Sigmoid colon (tissue), 7 donors: ENCODE measurements around the gene S100A5. TPM values are rescaled to one million over a fixed set of nuclear protein-coding genes. Genes with fewer than 3 reads are reported as not detected.

Experiments
- DNase-seq: peaks from one replicate; pipeline ENCODE4 v3.0.0-alpha.2; 2019
- H3K27ac ChIP-seq, 4 donors: fragments of 200-600 bp; sonication (generic); one replicate each; pipeline ENCODE4 v1.5.1; 2016 to 2019; ENCODE audit warnings: mild to moderate bottlenecking in 1 of 4
- H3K27me3 ChIP-seq, 3 donors: fragments of 200-600 bp; sonication (generic); one replicate each; pipeline ENCODE4 v1.5.1; 2019; ENCODE audit warnings: mild to moderate bottlenecking in 1 of 3
- H3K36me3 ChIP-seq, 4 donors: fragments of 200-600 bp; sonication (generic); one replicate each; pipeline ENCODE4 v1.5.1; 2016 to 2019
- H3K4me1 ChIP-seq, 4 donors: fragments of 200-600 bp; sonication (generic); one replicate each; pipeline ENCODE4 v1.5.1; 2017 to 2019
- H3K4me3 ChIP-seq, 4 donors: fragments of 200-600 bp; sonication (generic); one replicate each; pipeline ENCODE4 v1.5.1; 2017 to 2019; ENCODE audit warnings: mild to moderate bottlenecking in 2 of 4, moderate library complexity in 1 of 4
- H3K9me3 ChIP-seq, 4 donors: fragments of 200-600 bp in 3 of 4; sonication (generic) in 3 of 4; one replicate each; pipeline versions ENCODE4 v1.5.1 to v1.6.1; 2013 to 2019
- EP300 ChIP-seq, 4 donors: sonication (generic); formaldehyde crosslinking; IDR thresholded peaks; one replicate each; pipeline ENCODE4 v1.6.1; 2017; ENCODE audit warnings: antibody characterized with exemption in 4 of 4
- POLR2A ChIP-seq, 2 donors: fragments of 450-650 bp; IDR thresholded peaks; one replicate each; pipeline ENCODE4 v1.6.1; 2016; ENCODE audit warnings: antibody characterized with exemption in 2 of 2, mild to moderate bottlenecking in 2 of 2, moderate library complexity in 2 of 2
- POLR2AphosphoS5 ChIP-seq, 4 donors: sonication (generic); formaldehyde crosslinking; IDR thresholded peaks; one replicate each; pipeline ENCODE4 v1.6.1; 2017; ENCODE audit warnings: antibody characterized with exemption in 4 of 4
- WGBS, 2 donors: extraction: QIAGEN DNeasy Blood & Tissue Kit; methylation state at CpG; one replicate each; pipeline ENCODE4 v1.1.7; 2013; 5-methylcytosine and 5-hydroxymethylcytosine counted together
- intact Hi-C: fragments of 100-400 bp; cut with DNase I; formaldehyde crosslinking; loops from one replicate; pipeline ENCODE4 v1.15.1; 2023
- polyA plus RNA-seq, 3 donors: library from polyadenylated mRNA; stranded (reverse); fragments of 200-250 nt; gene quantifications; one replicate each; pipeline ENCODE4 v1.2.3, GENCODE V29; 2013
- total RNA-seq, 4 donors: library from RNA; depleted of rRNA; stranded (reverse); fragments of >200 nt; gene quantifications; one replicate each; pipeline ENCODE4 v1.1.0, GENCODE V29; 2016
- TF ChIP-seq, protein P1 (sequence below), 4 experiments: fragments of 450-650 bp in 3 of 4; fragments of 200-600 bp in 1 of 4; IDR thresholded peaks; one replicate each; pipeline ENCODE4 v1.5.1; 2016 to 2019; ENCODE audit warnings: antibody characterized with exemption in 4 of 4, mild to moderate bottlenecking in 3 of 4, moderate library complexity in 2 of 4
- donor health status: healthy with polysubstance abuse.
- donor health status: Bipolar disorder and iron deficiency.
- donor health status: healthy.

The S100A5 gene
- total and polyA plus RNA-seq, 7 donors, result not detected

DNA sequence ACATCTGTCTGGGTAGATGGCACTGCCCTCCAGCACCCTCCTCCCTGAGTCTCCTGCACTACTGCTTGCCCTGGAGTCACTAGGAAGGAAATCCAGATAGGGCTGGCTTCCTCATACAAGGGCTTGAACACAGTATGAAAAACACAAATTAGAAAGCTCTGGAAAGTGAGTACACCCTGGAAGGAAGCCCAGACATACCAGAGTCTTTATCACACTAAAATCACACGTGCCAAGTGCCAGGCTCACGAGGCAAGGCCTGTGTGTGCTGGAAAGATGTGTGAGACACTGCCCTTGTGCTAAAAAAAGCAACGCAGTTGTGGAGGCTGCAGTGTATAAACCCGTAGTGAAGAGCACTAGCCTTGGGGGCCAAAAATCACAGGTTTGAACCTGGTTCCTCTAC lies 52.0 kb downstream of the S100A5 start:
- Histone ChIP-seq H3K27me3 (no peaks in the 10 kb centered on the region), H3K27ac (peak overlapping the region in 3 of 4 donors; percentile 68 to 84 (median 72)), H3K4me3 (no peak overlapping the region), H3K4me1 (peaks cover 0 to 43% (median 31%) of the 10 kb centered on the region in 4 donors), H3K9me3 (no peaks in the 10 kb centered on the region), H3K36me3 (no peaks in the 10 kb centered on the region)
- intact Hi-C loops, result no loop called here
- TF ChIP-seq, protein P1, sequence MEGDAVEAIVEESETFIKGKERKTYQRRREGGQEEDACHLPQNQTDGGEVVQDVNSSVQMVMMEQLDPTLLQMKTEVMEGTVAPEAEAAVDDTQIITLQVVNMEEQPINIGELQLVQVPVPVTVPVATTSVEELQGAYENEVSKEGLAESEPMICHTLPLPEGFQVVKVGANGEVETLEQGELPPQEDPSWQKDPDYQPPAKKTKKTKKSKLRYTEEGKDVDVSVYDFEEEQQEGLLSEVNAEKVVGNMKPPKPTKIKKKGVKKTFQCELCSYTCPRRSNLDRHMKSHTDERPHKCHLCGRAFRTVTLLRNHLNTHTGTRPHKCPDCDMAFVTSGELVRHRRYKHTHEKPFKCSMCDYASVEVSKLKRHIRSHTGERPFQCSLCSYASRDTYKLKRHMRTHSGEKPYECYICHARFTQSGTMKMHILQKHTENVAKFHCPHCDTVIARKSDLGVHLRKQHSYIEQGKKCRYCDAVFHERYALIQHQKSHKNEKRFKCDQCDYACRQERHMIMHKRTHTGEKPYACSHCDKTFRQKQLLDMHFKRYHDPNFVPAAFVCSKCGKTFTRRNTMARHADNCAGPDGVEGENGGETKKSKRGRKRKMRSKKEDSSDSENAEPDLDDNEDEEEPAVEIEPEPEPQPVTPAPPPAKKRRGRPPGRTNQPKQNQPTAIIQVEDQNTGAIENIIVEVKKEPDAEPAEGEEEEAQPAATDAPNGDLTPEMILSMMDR (IDR thresholded peaks at IDR 0.05), result no peak
- TF ChIP-seq EP300 (IDR thresholded peaks at IDR 0.05), result peak in 1 of 4 donors; percentile 85
- no peak for TF ChIP-seq POLR2A (IDR thresholded peaks at IDR 0.05)
- TF ChIP-seq POLR2AphosphoS5 (IDR thresholded peaks at IDR 0.05), result peak in 2 of 4 donors; percentile 30 to 84
- DNase-seq, result peak; percentile 87
- 41 to 42% methylated on average over 4 of the region's 4 CpGs for WGBS, 2 donors

DNA sequence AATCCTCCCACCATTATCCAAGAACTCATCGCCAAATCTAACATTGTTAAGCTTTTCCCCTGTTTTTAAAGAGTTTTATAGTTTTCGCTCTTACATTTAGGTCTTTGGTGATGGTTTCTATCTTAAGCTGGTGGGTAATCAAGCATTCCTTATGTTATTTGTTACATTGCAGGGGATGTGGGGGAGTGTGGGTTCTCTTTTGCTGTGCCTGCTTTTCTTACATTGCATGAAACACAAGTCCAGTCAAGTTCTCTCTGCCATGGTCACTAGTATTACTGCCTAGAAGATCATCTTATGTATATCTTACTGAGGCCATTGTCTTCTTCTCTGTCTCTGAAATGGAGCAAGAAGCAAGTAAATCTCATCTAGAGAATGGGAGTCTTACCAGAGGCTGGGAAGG lies 53.0 kb downstream of the S100A5 start:
- Histone ChIP-seq H3K9me3 (no peaks in the 10 kb centered on the region), H3K36me3 (no peaks in the 10 kb centered on the region), H3K4me1 (peaks cover 0 to 36% (median 27%) of the 10 kb centered on the region in 4 donors), H3K27me3 (no peaks in the 10 kb centered on the region), H3K4me3 (no peak overlapping the region), H3K27ac (peak overlapping the region in 1 of 4 donors; percentile 84)
- TF ChIP-seq POLR2AphosphoS5 (IDR thresholded peaks at IDR 0.05), result no peak
- TF ChIP-seq, protein P1 (IDR thresholded peaks at IDR 0.05), result no peak
- TF ChIP-seq POLR2A (IDR thresholded peaks at IDR 0.05), result no peak
- no peak for TF ChIP-seq EP300 (IDR thresholded peaks at IDR 0.05)
- DNase-seq, result no peak
- intact Hi-C loops, result no loop called here
- 94 to 97% methylated on average over 2 of the region's 2 CpGs for WGBS, 2 donors

Other genes with a start within 250 kb of the S100A5 start
- gene PGLYRP3, start 228.0 kb downstream of the S100A5 start, total RNA-seq, result not detected
- gene PGLYRP3, start 228.0 kb downstream of the S100A5 start, polyA plus RNA-seq, result under 1 TPM in 1 of 3 donors, not detected in 2; 0.16 TPM
- gene PGLYRP4, start 192.1 kb downstream of the S100A5 start, total RNA-seq, result not detected
- gene PGLYRP4, start 192.1 kb downstream of the S100A5 start, polyA plus RNA-seq, result 1 to 10 TPM in 1 of 3 donors, not detected in 2; 1.1 TPM
- 100 to 1,000 TPM in 3 of 4 donors, 10 to 100 TPM in 1; 73.4 to 943 (median 280) TPM for gene S100A9, start 183.1 kb downstream of the S100A5 start, total RNA-seq
- gene S100A9, start 183.1 kb downstream of the S100A5 start, polyA plus RNA-seq, result 100 to 1,000 TPM; 221 to 449 (median 351) TPM
- not detected for gene S100A12, start 165.3 kb downstream of the S100A5 start, total RNA-seq
- gene S100A12, start 165.3 kb downstream of the S100A5 start, polyA plus RNA-seq, result 10 to 100 TPM in 2 of 3 donors, 1 to 10 TPM in 1; 2.9 to 23.4 (median 20.8) TPM
- gene S100A8, start 149.9 kb downstream of the S100A5 start, total RNA-seq, result 100 to 1,000 TPM in 1 of 4 donors, 10 to 100 TPM in 2, not detected in 1; 14.2 to 103 (median 32.1) TPM
- gene S100A8, start 149.9 kb downstream of the S100A5 start, polyA plus RNA-seq, result 100 to 1,000 TPM in 1 of 3 donors, 10 to 100 TPM in 2; 68.8 to 109 (median 95.7) TPM
- not detected for gene S100A7A, start 124.4 kb downstream of the S100A5 start, total RNA-seq
- not detected for gene S100A7A, start 124.4 kb downstream of the S100A5 start, polyA plus RNA-seq
- gene S100A7, start 80.3 kb downstream of the S100A5 start, total RNA-seq, result not detected
- gene S100A7, start 80.3 kb downstream of the S100A5 start, polyA plus RNA-seq, result not detected
- 1,000 to 10,000 TPM in 1 of 4 donors, 100 to 1,000 TPM in 3; 445 to 1,159 (median 590) TPM for gene S100A6, start 4.9 kb downstream of the S100A5 start, total RNA-seq
- 1,000 to 10,000 TPM; 4,079 to 7,223 (median 4,178) TPM for gene S100A6, start 4.9 kb downstream of the S100A5 start, polyA plus RNA-seq
- gene S100A4, start 4.9 kb upstream of the S100A5 start, total RNA-seq, result 100 to 1,000 TPM; 189 to 486 (median 288) TPM
- 100 to 1,000 TPM; 304 to 499 (median 336) TPM for gene S100A4, start 4.9 kb upstream of the S100A5 start, polyA plus RNA-seq
- 1 to 10 TPM; 1.1 to 4.3 (median 2.2) TPM for gene S100A3, start 8.3 kb upstream of the S100A5 start, total RNA-seq
- 1 to 10 TPM; 1.4 to 3.9 (median 3.6) TPM for gene S100A3, start 8.3 kb upstream of the S100A5 start, polyA plus RNA-seq
- 1 to 10 TPM in 1 of 4 donors, under 1 TPM in 1, not detected in 2; 0.68 to 1.8 TPM for gene S100A2, start 24.9 kb upstream of the S100A5 start, total RNA-seq
- 10 to 100 TPM in 1 of 3 donors, 1 to 10 TPM in 2; 1.8 to 16.2 (median 2.3) TPM for gene S100A2, start 24.9 kb upstream of the S100A5 start, polyA plus RNA-seq
- gene S100A16, start 72.2 kb upstream of the S100A5 start, total RNA-seq, result 10 to 100 TPM; 35.6 to 49.9 (median 39.7) TPM
- 100 to 1,000 TPM; 332 to 492 (median 370) TPM for gene S100A16, start 72.2 kb upstream of the S100A5 start, polyA plus RNA-seq
- 1 to 10 TPM in 1 of 4 donors, under 1 TPM in 1, not detected in 2; 0.82 to 1.8 TPM for gene S100A14, start 75.4 kb upstream of the S100A5 start, total RNA-seq
- 1,000 to 10,000 TPM in 1 of 3 donors, 100 to 1,000 TPM in 2; 789 to 1,144 (median 825) TPM for gene S100A14, start 75.4 kb upstream of the S100A5 start, polyA plus RNA-seq
- 100 to 1,000 TPM in 3 of 4 donors, 10 to 100 TPM in 1; 86.3 to 305 (median 278) TPM for gene S100A13, start 86.6 kb upstream of the S100A5 start, total RNA-seq
- 100 to 1,000 TPM; 113 to 302 (median 126) TPM for gene S100A13, start 86.6 kb upstream of the S100A5 start, polyA plus RNA-seq
- gene S100A1, start 87.5 kb upstream of the S100A5 start, total RNA-seq, result 10 to 100 TPM in 2 of 4 donors, 1 to 10 TPM in 2; 2.3 to 22.2 (median 10.9) TPM
- gene S100A1, start 87.5 kb upstream of the S100A5 start, polyA plus RNA-seq, result 1 to 10 TPM; 3.2 to 6.6 (median 4.4) TPM
- 10 to 100 TPM; 44.8 to 57.8 (median 50.2) TPM for gene CHTOP, start 93.1 kb upstream of the S100A5 start, total RNA-seq
- 10 to 100 TPM; 35.4 to 65.4 (median 38.6) TPM for gene CHTOP, start 93.1 kb upstream of the S100A5 start, polyA plus RNA-seq
- 10 to 100 TPM; 51.2 to 94.5 (median 85.7) TPM for gene SNAPIN, start 117.8 kb upstream of the S100A5 start, total RNA-seq
- 10 to 100 TPM; 30.0 to 38.6 (median 34.2) TPM for gene SNAPIN, start 117.8 kb upstream of the S100A5 start, polyA plus RNA-seq
- 10 to 100 TPM; 59.8 to 94.0 (median 79.7) TPM for gene ILF2, start 130.1 kb upstream of the S100A5 start, total RNA-seq
- gene ILF2, start 130.1 kb upstream of the S100A5 start, polyA plus RNA-seq, result 100 to 1,000 TPM in 2 of 3 donors, 10 to 100 TPM in 1; 88.3 to 166 (median 132) TPM
- 10 to 100 TPM; 11.1 to 36.2 (median 31.0) TPM for gene NPR1, start 137.8 kb upstream of the S100A5 start, total RNA-seq
- gene NPR1, start 137.8 kb upstream of the S100A5 start, polyA plus RNA-seq, result 1 to 10 TPM in 2 of 3 donors, under 1 TPM in 1; 0.23 to 7.6 (median 5.4) TPM
- 10 to 100 TPM; 31.4 to 53.7 (median 37.3) TPM for gene INTS3, start 187.1 kb upstream of the S100A5 start, total RNA-seq
- 10 to 100 TPM in 1 of 3 donors, 1 to 10 TPM in 2; 5.4 to 30.8 (median 6.2) TPM for gene INTS3, start 187.1 kb upstream of the S100A5 start, polyA plus RNA-seq
- gene SLC27A3, start 234.5 kb upstream of the S100A5 start, total RNA-seq, result 10 to 100 TPM; 19.7 to 45.7 (median 23.9) TPM
- gene SLC27A3, start 234.5 kb upstream of the S100A5 start, polyA plus RNA-seq, result 10 to 100 TPM in 2 of 3 donors, 1 to 10 TPM in 1; 1.6 to 23.4 (median 15.0) TPM